ENCODE results near the gene MTUS2.

DNA sequence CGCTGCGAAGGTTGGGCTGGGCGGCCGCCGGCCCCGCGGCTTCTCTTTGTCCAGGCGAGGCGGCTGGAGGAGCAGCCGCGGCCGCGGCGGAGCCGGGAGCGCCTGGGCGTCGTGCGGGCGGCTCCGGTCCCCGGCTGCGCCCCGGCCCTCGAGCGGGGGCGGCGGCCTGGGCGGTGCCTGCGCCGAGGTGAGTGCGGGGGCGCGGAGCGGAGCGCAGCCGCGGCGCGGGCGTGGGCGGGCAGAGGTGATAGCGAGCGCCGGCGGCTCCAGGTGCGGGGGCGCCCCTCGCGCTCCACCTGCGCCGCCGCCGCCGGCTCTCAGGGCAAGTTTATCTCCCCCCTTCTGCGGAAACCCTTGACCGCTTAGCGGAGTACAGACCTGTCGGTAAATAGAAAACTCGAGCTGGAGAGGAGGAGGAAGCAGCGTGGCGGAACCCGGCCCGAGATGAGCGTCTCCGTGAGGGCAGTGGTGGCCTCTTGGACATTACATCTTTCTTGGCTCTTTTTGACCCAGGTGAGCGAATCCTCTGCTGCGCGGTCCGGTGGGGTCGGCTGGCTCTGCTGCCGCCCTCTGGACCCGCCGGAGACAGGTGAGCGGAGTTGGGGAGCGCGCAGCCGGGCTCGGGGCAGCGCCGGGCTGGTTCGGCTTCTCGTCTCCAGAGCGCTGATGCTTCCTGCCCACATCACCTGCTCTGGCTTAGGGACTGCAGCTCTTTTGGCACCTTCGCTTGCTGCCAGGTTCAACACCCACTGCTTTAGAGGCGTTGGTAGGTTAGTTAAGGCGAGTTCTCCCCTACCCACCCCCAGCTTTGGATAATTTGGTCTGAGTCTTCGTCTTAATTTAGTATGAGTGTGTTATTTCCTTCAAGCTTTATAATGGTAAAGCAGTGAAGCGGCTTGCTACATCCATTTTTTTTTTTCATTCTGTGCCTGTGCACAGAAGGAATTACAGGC is at the start of gene MTUS2:
- TF ChIP-seq, protein P1, sequence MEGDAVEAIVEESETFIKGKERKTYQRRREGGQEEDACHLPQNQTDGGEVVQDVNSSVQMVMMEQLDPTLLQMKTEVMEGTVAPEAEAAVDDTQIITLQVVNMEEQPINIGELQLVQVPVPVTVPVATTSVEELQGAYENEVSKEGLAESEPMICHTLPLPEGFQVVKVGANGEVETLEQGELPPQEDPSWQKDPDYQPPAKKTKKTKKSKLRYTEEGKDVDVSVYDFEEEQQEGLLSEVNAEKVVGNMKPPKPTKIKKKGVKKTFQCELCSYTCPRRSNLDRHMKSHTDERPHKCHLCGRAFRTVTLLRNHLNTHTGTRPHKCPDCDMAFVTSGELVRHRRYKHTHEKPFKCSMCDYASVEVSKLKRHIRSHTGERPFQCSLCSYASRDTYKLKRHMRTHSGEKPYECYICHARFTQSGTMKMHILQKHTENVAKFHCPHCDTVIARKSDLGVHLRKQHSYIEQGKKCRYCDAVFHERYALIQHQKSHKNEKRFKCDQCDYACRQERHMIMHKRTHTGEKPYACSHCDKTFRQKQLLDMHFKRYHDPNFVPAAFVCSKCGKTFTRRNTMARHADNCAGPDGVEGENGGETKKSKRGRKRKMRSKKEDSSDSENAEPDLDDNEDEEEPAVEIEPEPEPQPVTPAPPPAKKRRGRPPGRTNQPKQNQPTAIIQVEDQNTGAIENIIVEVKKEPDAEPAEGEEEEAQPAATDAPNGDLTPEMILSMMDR (IDR thresholded peaks at IDR 0.05): peak in 1 of 6 experiments; percentile 2
- no peak for TF ChIP-seq POLR2A (IDR thresholded peaks at IDR 0.05)
- TF ChIP-seq EP300 (IDR thresholded peaks at IDR 0.05): no peak
- TF ChIP-seq POLR2AphosphoS5 (IDR thresholded peaks at IDR 0.05): no peak
